Caki2 (cell line): ENCODE data around the gene HSD17B13. TPM values are rescaled to one million over a fixed set of nuclear protein-coding genes. Genes with fewer than 3 reads are reported as not detected.

ENCODE experiments used
- DNase-seq: peaks from one replicate; pipeline ENCODE4 v3.0.0-alpha.2; 2015; ENCODE audit warnings: low read depth
- in situ Hi-C: cut with HindIII; loops from 2 replicates; pipeline ENCODE4 v1.10.0; 2016; ENCODE audit warnings: low sequenced_read_pairs, low pct_unique_long_range_greater_than_20kb, mixed read lengths
- total RNA-seq: library from RNA; depleted of rRNA; stranded (reverse); fragments of >200 nt; shearing (Covaris generic); gene quantifications from 2 replicates; pipeline ENCODE4 v1.2.3, GENCODE V29; 2014; ENCODE audit warnings: low replicate concordance; rRNA removed

Gene HSD17B13
- total RNA-seq, 1 experiment from 2014 or later, result not detected

DNA sequence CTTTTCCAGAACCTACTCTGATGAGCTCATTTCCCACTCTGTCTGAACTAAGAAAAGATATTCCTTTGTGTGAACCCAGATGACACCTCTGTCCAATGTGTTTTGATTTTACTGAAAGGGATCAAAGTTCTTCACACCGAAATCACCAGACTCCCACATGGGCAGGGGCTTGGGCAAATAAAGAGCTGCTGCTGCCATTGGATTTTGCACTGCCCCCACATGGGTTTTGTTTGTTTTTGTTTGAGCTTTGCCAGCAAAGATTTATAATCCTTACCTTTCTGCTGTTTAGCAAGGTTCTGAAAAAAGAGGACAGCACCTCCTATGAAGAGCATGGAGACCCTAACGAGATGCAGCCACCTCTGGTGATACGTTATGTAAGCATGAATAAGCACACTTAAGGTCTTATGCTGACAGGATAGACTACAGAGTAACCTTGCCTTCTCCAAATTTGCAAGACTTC is 44.3 kb downstream of the HSD17B13 start:
- DNase-seq, result no peak
- in situ Hi-C loops, result no loop called here

GRCh38 chr4:87275311-87275710 is 47.4 kb downstream of the HSD17B13 start:
- no peak for DNase-seq
- in situ Hi-C loops, result no loop called here

DNA sequence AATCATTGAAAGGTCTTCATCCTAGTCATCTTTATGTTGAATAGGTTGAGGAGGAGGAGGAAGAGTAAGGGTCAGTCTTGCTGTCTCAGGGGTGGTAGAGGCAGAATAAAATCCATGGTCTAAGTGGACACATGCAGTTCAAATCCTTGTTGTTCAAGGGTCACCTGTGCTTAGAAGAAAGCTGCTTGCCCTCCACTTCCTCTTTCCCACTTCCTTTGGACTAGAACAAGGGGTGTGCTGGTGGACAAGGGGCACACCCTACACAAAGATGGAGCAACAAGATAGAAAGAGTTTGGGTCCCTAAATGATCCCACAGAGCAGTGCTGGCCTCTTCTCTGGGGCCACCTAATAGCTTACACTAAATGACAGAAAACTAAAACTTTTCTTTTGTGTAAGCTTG is 47.9 kb downstream of the HSD17B13 start:
- in situ Hi-C loops, result no loop called here
- DNase-seq, result no peak

DNA sequence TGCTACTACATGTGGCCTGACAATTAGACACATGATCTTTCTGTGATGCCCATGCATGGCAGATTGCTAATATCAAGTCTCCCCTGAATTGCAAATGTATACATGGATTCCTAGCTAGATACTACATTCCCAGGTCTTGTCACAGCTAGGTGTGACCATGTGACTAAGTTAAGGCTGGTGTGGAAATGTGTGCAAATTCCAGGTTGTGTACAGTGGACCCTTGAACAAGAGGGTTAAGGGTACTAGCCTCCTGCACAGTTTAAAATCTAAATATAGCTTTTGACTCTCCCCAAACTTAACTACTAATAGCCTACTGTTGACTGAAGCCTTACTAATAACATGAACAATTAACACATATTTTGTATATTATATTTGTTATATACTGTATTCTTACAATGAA is 48.4 kb downstream of the HSD17B13 start:
- in situ Hi-C loops, result no loop called here
- no peak for DNase-seq

DNA sequence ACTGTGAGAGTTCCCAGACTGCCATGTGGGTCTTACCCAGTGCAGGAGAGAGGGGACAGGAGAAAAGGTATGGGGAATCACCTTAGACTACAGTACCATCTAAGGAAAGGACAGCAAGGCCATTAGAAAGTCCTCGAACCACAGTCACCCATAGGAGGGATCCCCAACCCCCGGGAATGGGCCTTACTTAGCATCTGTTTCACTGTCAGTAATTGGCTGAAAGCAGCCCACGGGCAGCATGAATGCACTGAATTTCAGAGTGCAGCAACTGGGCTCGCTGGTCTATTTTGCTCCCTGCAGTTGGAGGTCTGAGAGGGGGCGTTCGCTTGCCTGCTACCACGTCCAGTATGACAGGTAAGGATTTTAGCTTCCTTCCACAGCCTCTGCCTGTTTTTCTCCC is 51.9 kb downstream of the HSD17B13 start:
- in situ Hi-C loops, result no loop called here
- no peak for DNase-seq

GRCh38 chr4:87270144-87270543 is 52.5 kb downstream of the HSD17B13 start:
- peak; percentile 14 for DNase-seq
- in situ Hi-C loops, result no loop called here

DNA sequence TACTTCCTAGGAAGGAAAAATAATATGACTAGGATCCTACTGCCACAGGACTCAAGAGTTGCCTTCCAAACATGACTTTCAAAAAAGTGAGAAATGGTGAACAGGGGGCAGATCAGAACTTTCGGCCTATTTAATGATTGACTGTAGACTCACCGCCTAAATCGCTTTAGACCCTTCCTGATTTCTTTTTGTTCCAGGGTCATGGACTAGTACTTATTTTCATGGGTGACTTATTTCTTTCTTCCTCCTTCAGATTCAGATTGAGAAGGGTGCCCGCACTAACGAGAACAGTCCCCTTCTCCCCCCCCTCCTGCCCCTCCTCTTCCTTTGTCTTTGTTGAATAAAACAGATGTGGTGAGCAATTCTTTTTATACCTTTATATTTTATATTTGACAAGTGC is 54.3 kb downstream of the HSD17B13 start:
- DNase-seq, result peak; percentile 41
- in situ Hi-C loops, result no loop called here

GRCh38 chr4:87266986-87267385 is 55.7 kb downstream of the HSD17B13 start:
- no peak for DNase-seq
- in situ Hi-C loops, result no loop called here

GRCh38 chr4:87262886-87263285 is 59.8 kb downstream of the HSD17B13 start:
- in situ Hi-C loops, result no loop called here
- no peak for DNase-seq

GRCh38 chr4:87260477-87260876 is 62.2 kb downstream of the HSD17B13 start:
- no peak for DNase-seq
- in situ Hi-C loops, result no loop called here

- in situ Hi-C loops, result no loop called here
- DNase-seq, result no peak
Measured at GRCh38 chr4:87258677-87259076, 64.0 kb downstream of the HSD17B13 start.

GRCh38 chr4:87257523-87257922 is 65.2 kb downstream of the HSD17B13 start:
- DNase-seq, result no peak
- in situ Hi-C loops, result no loop called here

DNA sequence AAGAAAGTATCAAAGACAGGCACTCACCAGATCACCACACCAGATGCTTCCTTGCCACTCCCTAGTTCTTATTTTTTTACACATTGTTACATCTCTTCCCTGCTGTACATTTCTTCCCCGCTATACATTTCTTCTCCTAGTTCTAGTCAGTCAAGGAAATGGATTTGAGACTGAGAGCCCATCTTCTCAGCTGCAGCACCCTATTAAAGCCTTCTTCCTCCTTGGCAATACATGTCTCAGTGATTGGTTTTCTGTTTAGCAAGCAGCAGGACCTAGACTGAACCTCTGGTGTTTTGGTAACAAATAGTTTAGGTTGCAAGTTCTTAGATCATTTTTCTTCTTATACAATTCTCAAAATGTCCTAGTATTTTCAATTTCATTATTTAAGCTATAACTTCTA is 66.9 kb downstream of the HSD17B13 start:
- in situ Hi-C loops, result no loop called here
- no peak for DNase-seq

Other genes with a start within 250 kb of the HSD17B13 start
- 8.7 and 9.4 TPM in 2 replicates for gene KLHL8, start 102.3 kb downstream of the HSD17B13 start, total RNA-seq
- 59.6 and 78.3 TPM in 2 replicates for gene HSD17B11, start 68.3 kb upstream of the HSD17B13 start, total RNA-seq
- gene NUDT9, start 99.7 kb upstream of the HSD17B13 start, total RNA-seq, result 33.4 and 48.3 TPM in 2 replicates
- gene SPARCL1, start 206.5 kb upstream of the HSD17B13 start, total RNA-seq, result 0.20 and 0.51 TPM in 2 replicates